Measurements from ENCODE around the gene FLVCR2. TPM values are rescaled to one million over a fixed set of nuclear protein-coding genes. Genes with fewer than 3 reads are reported as not detected.

FLVCR2 gene
- total RNA-seq, 4 donors from 2014 or later: 11.8 to 24.3 (median 16.7) TPM

GRCh38 chr14:75657331-75657730 is 78.9 kb downstream of the FLVCR2 start:
- no peak overlapping the region for H3K4me3 ChIP-seq (ENCODE audit: low read depth, poor library complexity, severe bottlenecking)
- TF ChIP-seq CTCF (IDR thresholded peaks at IDR 0.05): no peak
- no peak for TF ChIP-seq POLR2A (IDR thresholded peaks at IDR 0.05)
- no peak for DNase-seq (ENCODE audit: low spot score in 2 of 2)
- intact Hi-C loops (cut with DNase I; ENCODE audit: low total_unique reads): loop anchor here (2.0 kb wide), 1 partner anchor 79 kb away; the partner anchor contains the start of gene FLVCR2
- WGBS, 2 donors: 70 to 81% methylated on average over 4 of the region's 4 CpGs

GRCh38 chr14:75658957-75659356 is 80.5 kb downstream of the FLVCR2 start:
- intact Hi-C loops (cut with DNase I; ENCODE audit: low total_unique reads): no loop called here
- H3K4me3 ChIP-seq (ENCODE audit: low read depth, poor library complexity, severe bottlenecking): no peak overlapping the region
- WGBS, 2 donors: 94 to 98% methylated on average over 2 of the region's 2 CpGs
- DNase-seq (ENCODE audit: low spot score in 2 of 2): no peak
- no peak for TF ChIP-seq POLR2A (IDR thresholded peaks at IDR 0.05)
- TF ChIP-seq CTCF (IDR thresholded peaks at IDR 0.05): no peak

GRCh38 chr14:75660238-75660629 is 81.8 kb downstream of the FLVCR2 start:
- peak overlapping the region; percentile 92 for H3K4me3 ChIP-seq (ENCODE audit: low read depth, poor library complexity, severe bottlenecking)
- intact Hi-C loops (cut with DNase I; ENCODE audit: low total_unique reads): no loop called here
- TF ChIP-seq CTCF (IDR thresholded peaks at IDR 0.05) (no peak), POLR2A (IDR thresholded peaks at IDR 0.05) (no peak)
- no peak for DNase-seq (ENCODE audit: low spot score in 2 of 2)
- 17 to 22% methylated on average over 4 of the region's 4 CpGs for WGBS, 2 donors

- H3K4me3 ChIP-seq (ENCODE audit: low read depth, poor library complexity, severe bottlenecking): peak within 1 kb of the TSS; percentile 92
- TF ChIP-seq POLR2A (IDR thresholded peaks at IDR 0.05): no peak
- TF ChIP-seq CTCF (IDR thresholded peaks at IDR 0.05): no peak
- intact Hi-C loops (cut with DNase I; ENCODE audit: low total_unique reads): no loop called here
- 0 to 1% methylated on average over 53 to 59 of the region's 60 CpGs for WGBS, 2 donors
- DNase-seq (ENCODE audit: low spot score in 2 of 2): peak; percentile 97 to 99
These were observed 82.4 kb downstream of the FLVCR2 start, which contains the start of the genes ERG28 and TTLL5 for GRCh38 chr14:75660630-75661498. Gene ERG28 (minus strand): TSS chr14:75660876. CDS start chr14:75657502, 3,374 bp downstream. Gene TTLL5 (plus strand): TSS chr14:75661246. CDS start chr14:75663150, 1,904 bp downstream.

- 1% methylated on average over 16 to 18 of the region's 18 CpGs for WGBS, 2 donors
- peak overlapping the region; percentile 92 for H3K4me3 ChIP-seq (ENCODE audit: low read depth, poor library complexity, severe bottlenecking)
- TF ChIP-seq CTCF (IDR thresholded peaks at IDR 0.05): no peak
- no peak for TF ChIP-seq POLR2A (IDR thresholded peaks at IDR 0.05)
- no peak for DNase-seq (ENCODE audit: low spot score in 2 of 2)
- intact Hi-C loops (cut with DNase I; ENCODE audit: low total_unique reads): no loop called here
These were observed 83.0 kb downstream of the FLVCR2 start for GRCh38 chr14:75661499-75661814.

Data from lower leg skin (tissue), 4 donors.